Caco-2 (cell line): ENCODE results near the gene LGALS3BP. TPM values are rescaled to one million over a fixed set of nuclear protein-coding genes. Genes with fewer than 3 reads are reported as not detected.

Experiments
- BruUV-seq: library from RNA; stranded (reverse); fragments of 400-500 nt; replicated peaks from 2 replicates; lab custom pipeline; 2021; lab: Mats Ljungman, UMichigan
- CTCF ChIA-PET: fragments of 300-600 bp; sonication (Branson Sonifier 250); formaldehyde crosslinking; loops from one replicate; lab custom pipeline; 2022; ENCODE audit warnings: antibody characterized with exemption; lab: Charles Lee
- POLR2A ChIA-PET: fragments of 300-600 bp; sonication (Branson Sonifier 250); formaldehyde crosslinking; loops from one replicate; lab custom pipeline; 2022; ENCODE audit warnings: antibody characterized with exemption; lab: Charles Lee
- DNase-seq, 2 experiments: peaks; one replicate each; pipeline versions ENCODE4 v3.0.0 to v3.0.0-alpha.2; 2020 to 2022
- H3K27me3 ChIP-seq: replicated peaks from 2 replicates; pipeline ENCODE4 v1.6.0; 2011; ENCODE audit warnings: low read length; ENCODE audit not compliant: control insufficient read depth, insufficient read depth
- H3K36me3 ChIP-seq: 2 replicates; pipeline ENCODE4 v1.5.1; 2011; ENCODE audit warnings: low read length; ENCODE audit not compliant: control insufficient read depth, insufficient read depth
- H3K4me1 ChIP-seq: fragments of 250-450 bp; sonication (Bioruptor Pico); 2 replicates; pipeline ENCODE4 v1.5.1; 2020; ENCODE audit warnings: mild to moderate bottlenecking
- H3K4me3 ChIP-seq: 2 replicates; pipeline ENCODE4 v1.5.1; 2011; ENCODE audit warnings: low read depth, mild to moderate bottlenecking, control low read depth, low read length
- H3K9me3 ChIP-seq: fragments of 250-450 bp; sonication (Bioruptor Pico); 2 replicates; pipeline ENCODE4 v1.5.1; 2020; ENCODE audit warnings: mild to moderate bottlenecking, moderate library complexity
- H3K27ac Mint-ChIP-seq: one replicate; pipeline ENCODE4 v1.8.0; 2022; ENCODE audit warnings: mixed read lengths; ENCODE audit not compliant: unreplicated experiment
- H3K27me3 Mint-ChIP-seq: one replicate; pipeline ENCODE4 v1.8.0; 2022; ENCODE audit warnings: mixed read lengths; ENCODE audit not compliant: insufficient read depth, unreplicated experiment
- H3K36me3 Mint-ChIP-seq: one replicate; pipeline ENCODE4 v1.8.0; 2022; ENCODE audit warnings: mild to moderate bottlenecking, mixed read lengths; ENCODE audit not compliant: insufficient read depth, unreplicated experiment
- H3K4me1 Mint-ChIP-seq: one replicate; pipeline ENCODE4 v1.8.0; 2022; ENCODE audit warnings: low read depth, mixed read lengths; ENCODE audit not compliant: unreplicated experiment
- H3K4me3 Mint-ChIP-seq: one replicate; pipeline ENCODE4 v1.8.0; 2022; ENCODE audit warnings: mild to moderate bottlenecking, moderate library complexity, mixed read lengths; ENCODE audit not compliant: unreplicated experiment
- H3K9me3 Mint-ChIP-seq: one replicate; pipeline ENCODE4 v1.8.0; 2022; ENCODE audit warnings: mixed read lengths; ENCODE audit not compliant: unreplicated experiment
- intact Hi-C: fragments of 100-400 bp; cut with micrococcal nuclease; formaldehyde crosslinking; loops from one replicate; pipeline ENCODE4 v1.10.0; 2022; ENCODE audit not compliant: unreplicated experiment
- total RNA-seq: library from RNA; stranded (reverse); gene quantifications from 2 replicates; pipeline ENCODE4 v1.2.3, GENCODE V29; 2022
- TF ChIP-seq, protein P1 (sequence below), 2 experiments: fragments of 200-600 bp in 1 of 2; IDR thresholded peaks; 1 replicate in 1 of 2; 2 replicates in 1 of 2; pipeline versions ENCODE4 v1.5.1 to v1.8.0; 2011 to 2022; ENCODE audit warnings: antibody characterized with exemption in 1 of 2, control low read depth in 1 of 2, inconsistent platforms in 1 of 2, low read depth in 1 of 2, low read length in 1 of 2, mild to moderate bottlenecking in 1 of 2, moderate library complexity in 1 of 2; ENCODE audit not compliant: insufficient read depth in 1 of 2, severe bottlenecking in 1 of 2, unreplicated experiment in 1 of 2

The LGALS3BP gene
- total RNA-seq, 1 experiment from 2014 or later: 65.4 TPM

DNA sequence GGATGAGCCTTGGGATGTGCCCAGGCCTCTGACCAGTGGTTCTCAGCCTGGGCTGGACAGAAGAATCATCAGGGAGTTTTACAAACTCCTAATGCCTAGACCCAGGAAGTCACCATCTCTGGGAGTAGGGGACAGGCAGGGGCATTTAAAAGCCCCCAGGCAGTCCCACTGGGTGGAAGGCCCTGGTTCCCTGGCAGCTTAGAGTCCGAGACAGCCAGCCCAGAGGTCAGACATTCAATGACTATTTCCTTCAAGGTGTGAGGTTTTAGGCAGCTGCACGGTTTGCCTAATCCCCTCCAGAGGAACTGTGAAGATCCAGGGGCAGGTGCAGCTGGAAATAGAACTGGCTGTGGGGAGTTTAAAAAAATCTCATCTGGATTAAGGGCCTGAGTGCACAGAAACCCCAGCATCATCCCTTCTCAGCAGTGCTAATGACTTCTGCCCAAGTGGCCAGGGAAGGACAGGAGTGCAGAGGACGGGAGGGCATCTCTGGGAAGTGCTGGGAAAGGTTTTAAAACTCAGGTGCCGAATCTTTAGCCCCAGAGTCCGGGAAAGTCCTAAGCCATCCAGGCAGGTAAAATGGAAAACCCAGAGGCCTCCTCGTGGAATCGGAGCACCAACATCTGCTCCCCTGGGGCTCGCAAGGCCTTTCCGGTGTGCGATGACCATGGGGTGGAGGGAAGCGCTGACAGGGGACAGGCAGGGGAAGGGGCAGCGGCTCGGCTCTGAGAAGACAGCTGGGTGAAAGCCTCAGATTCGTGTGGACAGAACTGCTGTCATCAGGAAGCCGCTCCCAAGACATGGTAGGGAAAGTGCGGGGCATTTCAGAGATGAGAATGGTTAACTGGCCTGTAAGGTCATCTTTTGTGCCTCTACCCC lies 1.5 kb upstream of the LGALS3BP start:
- Mint-ChIP-seq H3K27ac (no peak overlapping the region), H3K9me3 (no peaks in the 10 kb centered on the region), H3K36me3 (no peaks in the 10 kb centered on the region), H3K4me1 (no peaks in the 10 kb centered on the region), H3K27me3 (no peaks in the 10 kb centered on the region), H3K4me3 (no peak overlapping the region)
- Histone ChIP-seq H3K9me3 (no peaks in the 10 kb centered on the region), H3K4me1 (peaks cover 10% of the 10 kb centered on the region), H3K36me3 (no peaks in the 10 kb centered on the region), H3K4me3 (no peak overlapping the region), H3K27me3 (no peaks in the 10 kb centered on the region)
- TF ChIP-seq, protein P1, sequence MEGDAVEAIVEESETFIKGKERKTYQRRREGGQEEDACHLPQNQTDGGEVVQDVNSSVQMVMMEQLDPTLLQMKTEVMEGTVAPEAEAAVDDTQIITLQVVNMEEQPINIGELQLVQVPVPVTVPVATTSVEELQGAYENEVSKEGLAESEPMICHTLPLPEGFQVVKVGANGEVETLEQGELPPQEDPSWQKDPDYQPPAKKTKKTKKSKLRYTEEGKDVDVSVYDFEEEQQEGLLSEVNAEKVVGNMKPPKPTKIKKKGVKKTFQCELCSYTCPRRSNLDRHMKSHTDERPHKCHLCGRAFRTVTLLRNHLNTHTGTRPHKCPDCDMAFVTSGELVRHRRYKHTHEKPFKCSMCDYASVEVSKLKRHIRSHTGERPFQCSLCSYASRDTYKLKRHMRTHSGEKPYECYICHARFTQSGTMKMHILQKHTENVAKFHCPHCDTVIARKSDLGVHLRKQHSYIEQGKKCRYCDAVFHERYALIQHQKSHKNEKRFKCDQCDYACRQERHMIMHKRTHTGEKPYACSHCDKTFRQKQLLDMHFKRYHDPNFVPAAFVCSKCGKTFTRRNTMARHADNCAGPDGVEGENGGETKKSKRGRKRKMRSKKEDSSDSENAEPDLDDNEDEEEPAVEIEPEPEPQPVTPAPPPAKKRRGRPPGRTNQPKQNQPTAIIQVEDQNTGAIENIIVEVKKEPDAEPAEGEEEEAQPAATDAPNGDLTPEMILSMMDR (IDR thresholded peaks at IDR 0.05; ENCODE audit: insufficient read depth in 1 of 2, low read depth in 1 of 2, low read length in 1 of 2, severe bottlenecking in 1 of 2, unreplicated experiment in 1 of 2): no peak
- BruUV-seq: no TSS peak
- ChIA-PET POLR2A (no interaction called here), CTCF (no interaction called here)
- no peak for DNase-seq
- intact Hi-C loops: no loop called here

DNA sequence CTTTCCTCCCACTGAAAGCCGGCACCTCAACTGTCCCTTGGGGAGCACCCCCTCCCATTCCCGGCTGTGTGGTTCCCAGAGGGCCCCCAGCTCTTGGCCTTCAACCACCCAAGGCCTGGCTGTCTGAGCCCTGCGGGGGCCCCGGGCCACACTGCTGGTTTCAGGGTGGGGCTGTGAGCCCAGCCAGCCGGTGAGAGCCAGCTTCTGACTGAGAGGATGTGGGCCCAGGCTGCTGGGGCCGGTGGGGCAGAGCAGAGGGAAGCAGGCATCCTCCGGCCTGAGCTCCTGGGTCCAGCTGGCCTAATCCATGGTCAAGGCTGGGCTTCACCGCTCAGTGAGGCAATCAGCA lies 875 bp upstream of the LGALS3BP start:
- no peaks in the 10 kb centered on the region for H3K36me3 Mint-ChIP-seq
- BruUV-seq: no TSS peak
- ChIA-PET CTCF (no interaction called here), POLR2A (interaction anchor here (0.9 kb wide), 1 partner anchor 29 kb away, joined by 10 read pairs; the partner anchor contains the start of gene CANT1)
- H3K9me3 Mint-ChIP-seq: no peaks in the 10 kb centered on the region
- Histone ChIP-seq H3K27me3 (no peaks in the 10 kb centered on the region), H3K4me1 (peaks cover 14% of the 10 kb centered on the region), H3K4me3 (no peak overlapping the region), H3K36me3 (no peaks in the 10 kb centered on the region), H3K9me3 (no peaks in the 10 kb centered on the region)
- TF ChIP-seq, protein P1 (IDR thresholded peaks at IDR 0.05; ENCODE audit: insufficient read depth in 1 of 2, low read depth in 1 of 2, low read length in 1 of 2, severe bottlenecking in 1 of 2, unreplicated experiment in 1 of 2): no peak
- H3K4me1 Mint-ChIP-seq: no peaks in the 10 kb centered on the region
- intact Hi-C loops: no loop called here
- no peak for DNase-seq
- H3K27ac Mint-ChIP-seq: no peak overlapping the region
- H3K27me3 Mint-ChIP-seq: no peaks in the 10 kb centered on the region
- H3K4me3 Mint-ChIP-seq: no peak overlapping the region

DNA sequence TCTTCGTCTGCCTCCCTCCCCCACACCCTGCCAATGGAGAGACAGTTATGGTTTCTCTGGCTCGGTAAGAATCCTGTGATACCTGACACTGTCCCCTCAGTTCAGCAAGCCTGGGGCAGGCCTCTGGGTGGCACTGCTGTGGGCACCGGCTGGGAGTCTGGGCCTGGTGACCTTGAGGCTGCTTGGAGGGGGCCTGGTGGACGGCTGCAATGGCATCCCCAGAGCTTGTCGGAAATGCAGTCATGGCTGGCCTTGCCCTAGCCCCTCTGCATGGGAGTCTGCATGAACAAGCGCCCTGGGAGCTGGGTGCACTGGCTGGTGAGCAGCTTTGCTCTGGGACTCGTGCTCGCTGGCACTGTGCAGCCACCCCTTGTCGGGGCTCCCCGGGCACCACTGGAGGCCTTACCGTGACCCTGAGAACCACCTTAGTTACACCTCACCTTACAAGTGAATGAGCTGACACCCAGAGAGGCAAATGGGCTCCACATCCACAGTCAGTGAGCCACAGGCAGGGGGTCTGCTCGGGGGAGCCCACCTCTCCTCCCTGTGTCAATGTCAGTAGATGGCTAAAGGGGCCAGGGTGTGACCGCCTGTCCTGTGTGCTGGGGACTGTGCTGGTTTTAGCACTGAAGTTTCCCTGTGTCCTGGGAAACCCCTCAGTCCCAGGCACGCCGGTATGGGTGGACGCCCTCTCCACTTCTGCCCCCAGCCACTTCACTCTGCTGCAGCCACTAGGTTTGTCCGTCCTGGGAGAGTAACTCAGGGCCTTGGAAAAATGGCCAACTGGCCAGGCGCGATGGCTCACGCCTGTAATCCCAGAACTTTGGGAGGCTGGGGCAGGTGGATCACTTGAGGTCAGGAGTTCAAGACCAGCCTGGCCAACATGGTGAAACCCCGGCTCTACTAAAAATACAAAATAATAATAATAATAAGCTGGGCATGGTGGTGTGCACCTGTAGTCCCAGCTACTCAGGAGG lies 1.4 kb downstream of the LGALS3BP start:
- Mint-ChIP-seq H3K36me3 (no peaks in the 10 kb centered on the region), H3K27ac (no peak overlapping the region), H3K27me3 (no peaks in the 10 kb centered on the region), H3K4me1 (no peaks in the 10 kb centered on the region), H3K9me3 (no peaks in the 10 kb centered on the region), H3K4me3 (no peak overlapping the region)
- intact Hi-C loops: no loop called here
- Histone ChIP-seq H3K9me3 (no peaks in the 10 kb centered on the region), H3K27me3 (no peaks in the 10 kb centered on the region), H3K4me3 (no peak overlapping the region), H3K4me1 (peaks cover 30% of the 10 kb centered on the region), H3K36me3 (no peaks in the 10 kb centered on the region)
- TF ChIP-seq, protein P1 (IDR thresholded peaks at IDR 0.05; ENCODE audit: insufficient read depth in 1 of 2, low read depth in 1 of 2, low read length in 1 of 2, severe bottlenecking in 1 of 2, unreplicated experiment in 1 of 2): no peak
- POLR2A ChIA-PET: interaction anchor here (0.7 kb wide), 1 partner anchor 100 kb away, joined by 17 read pairs; no protein-coding TSS in a partner anchor
- CTCF ChIA-PET: interaction anchor here (0.5 to 1.4 kb wide), 2 partner anchors 113 to 351 kb away, joined by 6 read pairs; no protein-coding TSS in a partner anchor
- BruUV-seq: no TSS peak
- no peak for DNase-seq
